HG03460 (cell line): Measurements from ENCODE around the gene TNRC18.

Source experiments
- ATAC-seq: cut with Tn5 transposase; IDR thresholded peaks from one replicate; pipeline ENCODE4 v1.9.1; 2021; ENCODE audit not compliant: unreplicated experiment

TNRC18 gene

DNA sequence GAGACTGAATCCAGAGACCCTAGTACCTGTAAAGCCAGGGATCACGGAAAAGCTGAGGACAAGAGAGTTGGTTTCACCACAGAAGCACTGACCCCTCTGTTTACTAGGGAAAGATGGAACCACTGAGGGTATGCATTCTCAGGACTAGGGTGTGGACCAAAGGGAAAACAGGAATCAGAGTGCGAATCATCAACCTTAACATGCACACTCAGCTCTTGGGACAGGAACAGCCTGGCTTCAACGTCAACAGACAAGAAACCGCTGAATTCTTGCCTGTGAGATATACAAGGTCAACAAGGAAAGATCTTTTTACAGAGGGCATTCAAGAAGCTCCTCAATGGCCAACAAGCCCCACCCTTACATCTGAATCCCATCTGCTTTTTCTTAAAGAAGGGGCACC lies 14.9 kb downstream of the TNRC18 start:
- no peak for ATAC-seq

GRCh38 chr7:5406957-5407945 lies 16.4 kb downstream of the TNRC18 start:
- ATAC-seq: no peak

DNA sequence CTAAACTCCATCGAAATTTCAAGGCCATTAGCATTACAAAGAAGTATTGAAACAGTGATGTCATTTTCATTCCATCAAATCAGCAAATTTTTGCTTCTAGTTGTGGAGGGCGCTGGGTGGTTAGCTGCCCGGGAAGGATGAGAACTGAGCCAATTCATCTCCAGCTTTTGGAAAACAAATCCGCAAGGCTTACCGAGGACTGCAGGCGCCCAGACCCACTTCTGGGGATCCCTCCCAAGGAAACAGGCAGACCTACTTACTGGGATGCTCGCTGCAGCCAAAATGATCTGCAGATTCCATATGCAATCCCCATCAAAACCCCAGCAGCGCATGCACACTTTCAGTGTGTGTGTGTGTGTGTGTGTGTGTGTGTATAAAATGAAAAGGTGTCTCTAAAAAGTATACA lies 19.2 kb downstream of the TNRC18 start:
- no peak for ATAC-seq

DNA sequence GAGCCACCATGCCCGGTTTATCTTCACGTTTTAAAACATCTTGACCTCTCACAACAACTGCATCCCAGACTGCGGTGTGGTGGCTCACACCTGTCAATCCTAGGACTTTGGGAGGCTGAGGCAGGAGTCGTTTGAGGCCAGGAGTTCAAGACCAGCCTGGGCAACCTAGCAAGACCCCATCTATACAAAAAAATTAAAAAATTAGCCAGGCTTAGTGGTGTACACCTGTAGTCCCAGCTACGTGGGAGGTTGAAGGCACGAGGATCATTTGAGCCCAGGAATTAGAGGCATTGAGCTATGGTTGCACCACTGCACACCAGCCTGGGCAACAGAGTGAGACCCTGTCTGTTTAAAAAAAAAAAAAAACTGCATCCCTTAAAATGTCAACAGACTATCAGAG lies 20.2 kb downstream of the TNRC18 start:
- ATAC-seq: no peak

DNA sequence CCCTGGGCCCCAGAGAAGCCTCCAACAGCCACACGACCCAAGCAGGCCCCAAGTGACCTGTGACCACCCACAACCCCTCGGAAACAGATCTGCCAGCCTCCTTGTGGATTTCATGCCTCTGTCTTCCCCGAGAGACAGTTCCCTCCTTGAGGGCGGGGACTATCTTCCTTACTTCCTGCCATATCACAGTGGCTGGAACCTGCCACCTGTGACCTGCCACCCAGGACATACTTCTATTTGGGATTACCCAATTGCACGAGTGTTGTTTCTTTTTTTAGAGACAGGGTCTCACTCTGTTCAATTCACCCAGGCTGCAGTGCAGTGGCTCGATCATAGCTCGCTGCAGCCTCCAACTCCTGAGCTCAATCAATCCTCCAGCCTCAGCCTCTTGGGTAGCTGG lies 25.9 kb downstream of the TNRC18 start:
- no peak for ATAC-seq

DNA sequence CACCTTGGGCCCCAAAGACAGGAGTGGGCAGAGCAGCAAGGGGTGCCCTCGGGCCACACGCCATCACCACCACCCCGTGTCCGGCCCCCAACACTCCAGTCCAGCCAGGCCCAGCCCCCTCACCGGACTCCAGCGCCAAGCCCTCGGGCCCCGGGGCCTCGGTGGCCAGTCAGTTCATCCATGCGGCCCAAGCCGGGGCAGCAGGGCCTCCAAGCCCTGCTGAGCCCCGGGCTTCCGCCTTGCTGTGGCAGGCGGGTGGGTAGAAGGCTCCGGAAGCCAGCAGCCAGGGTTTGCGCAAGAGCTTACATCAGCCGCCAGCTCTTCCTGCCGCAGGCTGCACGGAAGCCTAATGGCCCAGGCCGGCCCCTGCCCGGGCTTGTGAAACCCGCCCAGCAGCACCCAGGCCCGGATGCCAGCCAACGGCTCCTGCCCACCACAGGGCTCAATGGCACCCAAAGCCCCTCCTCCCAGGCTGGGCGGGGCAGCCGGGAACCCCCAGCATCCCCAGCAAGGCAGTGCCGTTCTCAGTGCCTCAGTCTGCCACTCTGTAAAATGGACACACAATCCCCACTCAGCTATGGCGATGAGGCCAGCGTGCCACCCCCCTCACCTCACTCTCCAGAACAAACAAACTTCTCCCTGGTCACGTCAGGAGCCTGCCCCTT lies 26.5 kb downstream of the TNRC18 start:
- peak; percentile 90 for ATAC-seq

- peak; percentile 53 for ATAC-seq
These were observed 27.1 kb downstream of the TNRC18 start for GRCh38 chr7:5396542-5396941.

- ATAC-seq: no peak
These were observed 28.4 kb downstream of the TNRC18 start for GRCh38 chr7:5395246-5395645.

DNA sequence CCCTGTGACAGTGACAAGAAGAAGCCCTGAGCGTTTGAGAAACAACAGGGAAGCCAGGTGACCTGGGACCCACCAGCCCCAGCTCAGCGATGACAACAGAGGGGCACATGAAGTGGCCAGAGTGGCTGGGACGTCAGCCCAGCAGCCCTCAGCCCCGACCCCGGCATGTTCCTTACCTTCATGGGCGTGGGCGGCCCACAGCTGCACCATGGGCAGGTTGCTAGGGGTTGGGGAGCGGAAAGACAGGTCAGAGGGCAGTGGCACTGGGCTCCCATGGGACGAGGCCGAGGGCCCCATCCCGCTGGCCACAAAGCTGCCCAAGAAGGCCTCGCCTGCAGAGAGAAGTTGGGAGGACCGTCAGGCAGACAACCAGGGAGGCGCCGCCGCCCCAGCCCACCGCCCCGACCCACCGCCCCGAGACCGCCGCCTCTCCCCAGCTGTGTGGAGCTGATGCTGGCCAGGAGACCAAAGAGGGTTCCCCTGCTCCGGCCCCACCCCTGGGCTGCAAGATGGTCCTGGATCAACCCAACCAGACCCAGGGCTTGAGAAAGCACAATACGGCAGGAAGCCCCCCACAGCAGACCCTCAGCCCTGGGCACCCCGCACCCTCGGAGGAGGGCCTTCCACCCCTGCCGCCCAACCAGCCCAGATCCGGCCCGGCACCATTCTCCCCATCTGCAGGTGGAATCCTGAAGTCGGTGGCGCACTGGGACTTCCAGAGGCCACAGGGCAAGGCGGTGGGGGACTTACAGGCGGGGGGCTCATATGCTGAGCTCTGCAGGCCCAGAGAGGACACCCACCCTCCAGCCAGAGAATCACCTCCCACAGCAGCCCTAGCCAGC lies 29.1 kb downstream of the TNRC18 start:
- no peak for ATAC-seq

- ATAC-seq: no peak
These were observed 29.9 kb downstream of the TNRC18 start for GRCh38 chr7:5393748-5394147.

DNA sequence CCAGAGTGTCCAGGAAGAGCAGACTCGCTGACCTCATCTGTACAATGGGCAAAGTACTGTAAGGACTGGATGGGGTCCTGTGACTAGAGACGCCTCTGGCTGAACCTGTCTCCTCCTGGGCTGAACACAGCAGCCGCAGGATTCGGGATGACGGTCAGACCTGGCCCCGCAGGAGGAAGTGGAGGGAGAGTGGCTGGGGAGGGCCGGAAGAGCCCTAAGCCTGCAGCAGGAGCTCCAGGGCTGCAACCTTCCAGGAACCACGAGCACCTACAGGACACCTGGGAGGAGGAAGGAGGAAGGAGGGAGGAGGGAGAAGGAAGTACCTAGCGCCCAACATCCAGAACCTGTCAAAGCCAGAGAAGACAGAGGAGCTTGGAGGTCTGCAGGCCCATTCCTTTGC lies 30.3 kb downstream of the TNRC18 start:
- no peak for ATAC-seq

DNA sequence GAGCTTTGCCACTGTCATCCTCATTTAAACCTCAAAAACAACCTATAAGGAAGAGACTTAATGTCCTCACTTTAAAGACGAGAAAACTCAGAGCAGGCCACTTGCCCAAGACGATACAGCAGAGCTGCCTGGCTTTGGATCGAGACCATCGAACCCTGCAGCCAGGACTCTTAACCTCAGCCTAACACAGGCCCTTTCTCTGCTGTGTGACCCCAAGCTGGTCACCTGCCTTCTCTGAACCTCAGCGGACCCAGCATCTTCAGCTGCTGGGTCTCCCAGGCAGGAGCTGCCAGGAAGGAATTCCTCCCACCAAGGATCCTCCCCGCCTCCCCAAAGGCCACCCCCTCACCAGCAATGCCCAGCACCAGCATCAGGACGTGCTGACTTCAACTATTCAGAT lies 32.7 kb downstream of the TNRC18 start:
- no peak for ATAC-seq

DNA sequence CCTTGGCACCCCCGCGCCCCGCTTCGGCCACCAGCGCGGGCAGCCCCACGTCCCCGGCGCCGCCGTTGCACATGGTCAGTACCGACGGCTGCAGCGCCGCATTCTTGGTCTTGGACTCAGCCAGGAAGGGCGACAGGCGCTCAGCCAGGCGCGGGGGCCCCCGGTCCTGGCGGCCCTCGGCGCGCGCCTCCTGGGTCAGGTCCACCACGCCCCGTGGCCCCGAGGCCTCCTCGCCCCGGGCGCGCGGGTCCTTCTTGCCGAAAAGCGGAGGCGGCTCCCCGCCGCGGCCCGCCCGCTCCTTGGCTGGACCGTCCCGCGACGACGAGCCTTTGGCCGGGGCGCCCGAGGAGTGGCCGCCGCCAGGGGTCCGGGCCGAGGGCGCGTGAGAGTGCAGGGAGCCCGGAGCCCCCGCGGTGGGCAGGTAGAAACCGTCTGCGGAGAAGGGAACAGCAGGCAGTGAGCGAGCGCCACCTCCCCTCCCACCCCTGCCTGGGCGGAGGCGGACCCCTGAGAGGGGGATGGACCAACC lies 34.7 kb downstream of the TNRC18 start:
- no peak for ATAC-seq

- no peak for ATAC-seq
These were observed 35.2 kb downstream of the TNRC18 start for GRCh38 chr7:5388273-5388901.

DNA sequence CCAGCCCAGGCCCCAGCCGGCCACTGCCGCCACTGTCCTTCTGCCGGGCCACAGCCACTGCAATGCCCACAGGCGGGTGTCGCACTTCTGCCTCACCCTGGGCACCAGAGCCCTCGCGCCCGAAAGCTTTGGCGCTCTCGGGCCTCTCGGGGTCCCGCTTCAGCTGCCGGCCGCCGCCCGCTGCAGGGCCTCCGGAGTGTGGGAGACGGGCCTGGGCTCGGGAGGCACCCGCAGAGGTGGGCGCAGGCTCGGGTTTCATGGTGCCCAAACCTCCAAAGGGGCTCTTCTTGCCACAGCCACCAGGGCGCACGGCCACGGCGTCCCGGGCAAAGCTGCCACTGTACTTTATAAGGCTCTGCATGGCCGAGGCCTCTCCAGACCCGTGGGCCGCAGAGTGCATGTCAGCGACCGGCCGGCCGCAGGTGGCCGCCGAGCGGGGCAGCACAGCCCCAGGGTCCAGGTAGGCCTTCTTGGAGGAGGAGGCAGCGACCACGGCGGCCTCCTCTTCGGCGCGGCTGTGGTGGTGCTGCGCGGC lies 35.9 kb downstream of the TNRC18 start:
- no peak for ATAC-seq

DNA sequence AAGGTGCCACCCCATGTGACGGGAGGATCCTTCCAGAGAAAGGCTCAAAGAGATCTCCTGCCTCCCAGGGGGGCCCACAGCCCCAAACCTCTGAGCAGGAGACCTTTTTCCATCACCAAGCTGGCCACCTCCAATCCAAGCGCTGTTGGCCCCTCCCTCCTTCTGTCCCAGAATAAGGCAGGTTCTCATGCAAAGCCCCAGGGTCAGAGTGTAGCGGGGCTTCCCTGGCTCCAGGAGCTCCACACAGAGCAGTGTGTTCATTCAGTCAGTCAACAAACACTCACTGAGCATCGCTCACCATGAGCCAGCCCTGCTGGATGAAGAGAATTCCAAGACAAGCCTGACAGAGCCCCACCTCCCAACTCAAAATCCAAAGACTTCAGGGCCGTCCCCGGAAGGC lies 39.0 kb downstream of the TNRC18 start:
- ATAC-seq: no peak

DNA sequence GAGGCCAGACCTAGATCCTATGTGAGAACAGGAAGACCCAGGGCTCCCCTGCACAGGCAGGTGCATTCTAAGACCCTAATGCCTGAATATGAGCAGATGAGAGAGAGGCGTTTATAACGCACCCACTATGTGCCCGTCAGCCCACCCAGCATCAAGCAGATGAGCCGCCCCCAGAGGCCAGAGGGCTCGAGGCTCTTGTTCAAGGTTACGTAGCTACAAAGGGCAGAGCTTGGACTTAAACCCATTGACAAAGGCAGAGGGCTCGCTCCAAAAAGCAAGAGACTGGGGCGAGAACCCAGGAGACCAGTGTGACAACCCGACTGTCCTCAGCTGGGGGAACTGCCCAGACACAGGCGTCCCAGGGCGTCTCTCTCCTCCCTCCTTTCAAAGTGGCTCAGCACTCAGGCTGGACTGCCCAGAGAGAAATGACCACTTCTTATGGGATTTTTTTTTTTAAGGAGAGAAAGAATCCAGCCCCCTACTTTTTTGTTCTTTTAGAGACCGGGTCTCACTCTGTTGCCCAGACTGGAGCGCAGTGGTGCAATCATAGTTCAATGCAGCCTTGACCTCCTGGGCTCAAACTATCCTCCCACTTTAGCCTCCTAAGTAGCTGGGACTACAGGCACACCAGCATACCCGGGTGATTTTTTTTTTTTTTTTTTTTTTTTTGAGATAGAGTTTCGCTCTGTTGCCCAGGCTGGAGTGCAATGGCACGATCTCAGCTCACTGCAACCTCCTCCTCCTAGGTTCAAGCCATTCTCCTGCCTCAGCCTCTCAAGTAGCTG lies 40.1 kb downstream of the TNRC18 start:
- ATAC-seq: no peak

GRCh38 chr7:5382281-5382892 lies 41.2 kb downstream of the TNRC18 start:
- ATAC-seq: no peak

- ATAC-seq: no peak
These were observed 42.4 kb downstream of the TNRC18 start for GRCh38 chr7:5381071-5381772.
